ENCODE measurements around the gene JAG2.

JAG2 gene

DNA sequence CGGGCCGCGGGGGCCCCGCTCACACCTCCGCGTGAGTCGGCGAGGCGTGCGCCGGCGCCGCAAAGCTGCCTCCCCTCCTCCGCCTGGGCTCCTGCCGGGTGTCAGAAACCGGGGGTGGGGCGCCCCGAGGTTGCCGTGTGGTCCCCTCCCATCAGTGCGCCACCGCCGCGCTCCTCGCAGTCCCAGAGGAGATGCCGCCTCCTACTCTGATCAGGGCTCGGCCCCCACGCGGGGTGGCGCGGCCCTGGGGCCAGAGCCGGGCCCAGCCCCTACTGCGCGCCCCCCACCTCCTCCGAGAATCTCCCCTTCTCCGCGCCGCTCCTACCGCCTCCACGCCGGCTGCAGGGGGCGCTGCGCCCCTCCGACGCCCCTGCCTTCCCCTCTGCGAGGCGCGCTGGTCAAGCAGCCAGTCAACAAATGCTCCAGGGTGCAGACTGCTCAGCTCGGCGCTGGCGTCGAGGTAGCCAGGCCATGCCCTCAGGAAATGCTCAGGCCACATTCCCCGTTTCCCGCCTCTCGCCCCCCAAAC lies 467 bp upstream of the JAG2 start:
- H4K20me1 ChIP-seq (ENCODE audit: insufficient read depth, low read length): no peaks in the 10 kb centered on the region; the same call in none of the 2 replicates

DNA sequence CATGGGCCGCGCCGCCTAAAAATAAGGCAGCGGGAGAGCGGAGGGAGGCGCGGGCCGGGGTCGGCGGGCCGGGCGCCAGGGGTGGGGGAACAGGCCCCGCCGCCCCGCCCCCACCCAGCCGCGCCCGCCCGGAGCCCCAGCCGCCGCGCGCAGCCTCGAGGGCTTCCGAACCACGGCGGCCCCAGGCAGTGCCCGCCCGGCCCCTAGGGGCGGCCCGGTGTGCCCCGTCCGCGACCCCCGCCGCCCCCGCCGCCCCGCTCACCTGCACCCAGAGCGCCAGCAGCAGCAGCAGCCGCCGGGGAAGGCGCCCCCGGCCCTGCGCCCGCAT lies 519 bp downstream of the JAG2 start:
- H3K9me3 ChIP-seq (ENCODE audit: insufficient read depth, low read length, severe bottlenecking): no peaks in the 10 kb centered on the region
- H3K4me1 ChIP-seq (ENCODE audit: insufficient read depth, low read length): no peaks in the 10 kb centered on the region
- ATAC-seq (ENCODE audit: insufficient read depth, low read depth): no peak
- no peak for DNase-seq
- H3K27me3 ChIP-seq (ENCODE audit: insufficient read depth, low read length, poor library complexity): no peaks in the 10 kb centered on the region
- no peaks in the 10 kb centered on the region for H3K36me3 ChIP-seq (ENCODE audit: insufficient read depth, low read length)
- no peak overlapping the region for H2AFZ ChIP-seq (ENCODE audit: low read depth, low read length)
- no peak overlapping the region for H3K4me3 ChIP-seq (ENCODE audit: low read depth in 1 of 2, low read length in 2 of 2)
- H4K20me1 ChIP-seq (ENCODE audit: insufficient read depth, low read length): no peaks in the 10 kb centered on the region; the same call in none of the 2 replicates
- H3K79me2 ChIP-seq (ENCODE audit: insufficient read depth, low read length): no peaks in the 10 kb centered on the region
- H3K27ac ChIP-seq (ENCODE audit: low read length): no peak overlapping the region
- H3K9ac ChIP-seq (ENCODE audit: low read depth, low read length): no peak overlapping the region
- H3K4me2 ChIP-seq (ENCODE audit: insufficient read depth, low read length): no peak overlapping the region
- TF ChIP-seq, protein P1, sequence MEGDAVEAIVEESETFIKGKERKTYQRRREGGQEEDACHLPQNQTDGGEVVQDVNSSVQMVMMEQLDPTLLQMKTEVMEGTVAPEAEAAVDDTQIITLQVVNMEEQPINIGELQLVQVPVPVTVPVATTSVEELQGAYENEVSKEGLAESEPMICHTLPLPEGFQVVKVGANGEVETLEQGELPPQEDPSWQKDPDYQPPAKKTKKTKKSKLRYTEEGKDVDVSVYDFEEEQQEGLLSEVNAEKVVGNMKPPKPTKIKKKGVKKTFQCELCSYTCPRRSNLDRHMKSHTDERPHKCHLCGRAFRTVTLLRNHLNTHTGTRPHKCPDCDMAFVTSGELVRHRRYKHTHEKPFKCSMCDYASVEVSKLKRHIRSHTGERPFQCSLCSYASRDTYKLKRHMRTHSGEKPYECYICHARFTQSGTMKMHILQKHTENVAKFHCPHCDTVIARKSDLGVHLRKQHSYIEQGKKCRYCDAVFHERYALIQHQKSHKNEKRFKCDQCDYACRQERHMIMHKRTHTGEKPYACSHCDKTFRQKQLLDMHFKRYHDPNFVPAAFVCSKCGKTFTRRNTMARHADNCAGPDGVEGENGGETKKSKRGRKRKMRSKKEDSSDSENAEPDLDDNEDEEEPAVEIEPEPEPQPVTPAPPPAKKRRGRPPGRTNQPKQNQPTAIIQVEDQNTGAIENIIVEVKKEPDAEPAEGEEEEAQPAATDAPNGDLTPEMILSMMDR (IDR thresholded peaks at IDR 0.05; ENCODE audit: borderline replicate concordance, extremely low read depth, low read length, poor library complexity, severe bottlenecking): no peak
- TF ChIP-seq EZH2 (IDR thresholded peaks at IDR 0.05; ENCODE audit: borderline replicate concordance, low read depth, low read length, severe bottlenecking): no peak

More for the DNA sequence above, 467 bp upstream of the JAG2 start:
- Histone ChIP-seq H3K4me3 (ENCODE audit: low read depth in 1 of 2, low read length in 2 of 2) (no peak overlapping the region), H3K27me3 (ENCODE audit: insufficient read depth, low read length, poor library complexity) (no peaks in the 10 kb centered on the region), H2AFZ (ENCODE audit: low read depth, low read length) (no peak overlapping the region), H3K4me2 (ENCODE audit: insufficient read depth, low read length) (no peak overlapping the region), H3K36me3 (ENCODE audit: insufficient read depth, low read length) (no peaks in the 10 kb centered on the region), H3K79me2 (ENCODE audit: insufficient read depth, low read length) (no peaks in the 10 kb centered on the region), H3K9me3 (ENCODE audit: insufficient read depth, low read length, severe bottlenecking) (no peaks in the 10 kb centered on the region), H3K4me1 (ENCODE audit: insufficient read depth, low read length) (peaks cover 1% of the 10 kb centered on the region), H3K27ac (ENCODE audit: low read length) (no peak overlapping the region), H3K9ac (ENCODE audit: low read depth, low read length) (no peak overlapping the region)
- no peak for ATAC-seq (ENCODE audit: insufficient read depth, low read depth)
- no peak for DNase-seq
- TF ChIP-seq EZH2 (IDR thresholded peaks at IDR 0.05; ENCODE audit: borderline replicate concordance, low read depth, low read length, severe bottlenecking): no peak
- TF ChIP-seq, protein P1 (IDR thresholded peaks at IDR 0.05; ENCODE audit: borderline replicate concordance, extremely low read depth, low read length, poor library complexity, severe bottlenecking): peak; percentile 25

DNA sequence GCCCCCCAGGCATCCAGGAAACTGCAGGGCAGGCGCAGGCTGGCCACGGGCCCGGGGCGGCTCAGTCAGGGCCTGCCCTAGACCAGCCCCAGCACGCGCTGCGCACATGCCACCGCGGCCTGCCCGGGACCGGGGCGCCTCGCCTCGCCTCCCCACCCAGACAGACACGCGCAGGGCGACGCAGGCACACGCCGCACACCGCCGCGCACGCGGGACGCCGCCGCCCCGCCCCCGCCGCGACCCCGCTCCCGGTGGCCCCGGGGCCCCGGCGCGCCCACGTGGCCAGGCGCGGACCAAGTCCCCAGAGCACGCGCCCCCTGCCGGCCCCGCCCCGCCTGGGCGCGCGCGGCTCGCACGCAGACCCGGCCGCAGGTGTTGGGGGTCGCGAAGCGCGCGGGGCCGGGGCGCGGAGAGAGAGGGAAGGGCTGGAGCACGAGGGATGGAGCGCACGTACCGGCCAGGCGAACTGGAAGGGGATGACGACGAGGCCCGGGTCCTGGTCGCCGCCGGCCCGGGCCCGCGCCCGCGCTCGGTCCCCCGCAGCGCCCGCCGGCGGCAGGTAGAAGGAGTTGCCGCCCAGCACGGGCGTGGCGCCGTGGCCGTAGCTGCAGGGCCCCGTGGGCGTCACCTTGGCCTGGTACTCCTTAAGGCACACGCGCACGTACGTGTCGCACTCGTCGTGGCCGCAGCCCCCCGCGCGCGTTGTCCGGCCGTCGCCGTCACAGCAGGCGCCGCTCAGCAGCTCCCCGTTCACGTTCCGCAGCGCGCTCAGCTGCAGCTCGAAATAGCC lies 1.1 kb downstream of the JAG2 start:
- no peak for ATAC-seq (ENCODE audit: insufficient read depth, low read depth)
- H3K9ac ChIP-seq (ENCODE audit: low read depth, low read length): no peak overlapping the region
- H3K9me3 ChIP-seq (ENCODE audit: insufficient read depth, low read length, severe bottlenecking): no peaks in the 10 kb centered on the region
- H4K20me1 ChIP-seq (ENCODE audit: insufficient read depth, low read length): peaks cover 4% of the 10 kb centered on the region
- DNase-seq: no peak
- no peak overlapping the region for H3K4me3 ChIP-seq (ENCODE audit: low read depth in 1 of 2, low read length in 2 of 2)
- H3K27me3 ChIP-seq (ENCODE audit: insufficient read depth, low read length, poor library complexity): no peaks in the 10 kb centered on the region
- H2AFZ ChIP-seq (ENCODE audit: low read depth, low read length): no peak overlapping the region
- H3K79me2 ChIP-seq (ENCODE audit: insufficient read depth, low read length): no peaks in the 10 kb centered on the region
- no peak for TF ChIP-seq EZH2 (IDR thresholded peaks at IDR 0.05; ENCODE audit: borderline replicate concordance, low read depth, low read length, severe bottlenecking)
- TF ChIP-seq, protein P1 (IDR thresholded peaks at IDR 0.05; ENCODE audit: borderline replicate concordance, extremely low read depth, low read length, poor library complexity, severe bottlenecking): no peak
- H3K4me2 ChIP-seq (ENCODE audit: insufficient read depth, low read length): no peak overlapping the region
- no peaks in the 10 kb centered on the region for H3K4me1 ChIP-seq (ENCODE audit: insufficient read depth, low read length)
- H3K27ac ChIP-seq (ENCODE audit: low read length): no peak overlapping the region
- no peaks in the 10 kb centered on the region for H3K36me3 ChIP-seq (ENCODE audit: insufficient read depth, low read length)

All from DND-41 (cell line).